ENCODE data around the gene ABHD14A.
A peak's percentile ranks its signal among the peaks of the same experiment; 100 is the strongest.

DNA sequence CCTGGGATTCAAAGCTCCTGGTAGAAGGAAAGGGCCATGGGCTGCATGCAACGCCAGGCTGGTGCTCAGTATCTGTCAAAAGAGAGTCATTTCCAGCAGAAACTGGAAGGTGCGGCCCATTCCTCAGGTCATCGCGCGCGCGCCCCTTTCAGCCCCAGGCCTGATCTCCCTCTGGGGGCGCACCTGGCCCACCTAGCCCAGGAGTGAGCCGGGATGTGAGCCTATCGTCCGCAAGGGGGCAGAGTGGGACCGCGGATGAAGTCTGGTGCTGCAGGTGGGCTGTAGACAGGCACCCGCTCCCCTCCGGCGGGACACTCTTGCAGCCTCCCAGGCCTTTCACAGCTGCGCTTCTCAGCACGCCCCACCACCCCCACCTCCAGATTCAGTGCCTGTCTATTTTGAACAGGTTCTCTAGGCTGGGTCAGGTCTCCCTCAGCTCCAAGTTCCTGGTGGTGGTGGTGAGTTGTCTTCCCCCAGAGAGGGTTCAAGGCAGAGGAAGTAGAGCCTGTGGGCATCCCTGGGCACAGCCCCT is 26.6 kb downstream of the ABHD14A start:
- TF ChIP-seq, protein P1, sequence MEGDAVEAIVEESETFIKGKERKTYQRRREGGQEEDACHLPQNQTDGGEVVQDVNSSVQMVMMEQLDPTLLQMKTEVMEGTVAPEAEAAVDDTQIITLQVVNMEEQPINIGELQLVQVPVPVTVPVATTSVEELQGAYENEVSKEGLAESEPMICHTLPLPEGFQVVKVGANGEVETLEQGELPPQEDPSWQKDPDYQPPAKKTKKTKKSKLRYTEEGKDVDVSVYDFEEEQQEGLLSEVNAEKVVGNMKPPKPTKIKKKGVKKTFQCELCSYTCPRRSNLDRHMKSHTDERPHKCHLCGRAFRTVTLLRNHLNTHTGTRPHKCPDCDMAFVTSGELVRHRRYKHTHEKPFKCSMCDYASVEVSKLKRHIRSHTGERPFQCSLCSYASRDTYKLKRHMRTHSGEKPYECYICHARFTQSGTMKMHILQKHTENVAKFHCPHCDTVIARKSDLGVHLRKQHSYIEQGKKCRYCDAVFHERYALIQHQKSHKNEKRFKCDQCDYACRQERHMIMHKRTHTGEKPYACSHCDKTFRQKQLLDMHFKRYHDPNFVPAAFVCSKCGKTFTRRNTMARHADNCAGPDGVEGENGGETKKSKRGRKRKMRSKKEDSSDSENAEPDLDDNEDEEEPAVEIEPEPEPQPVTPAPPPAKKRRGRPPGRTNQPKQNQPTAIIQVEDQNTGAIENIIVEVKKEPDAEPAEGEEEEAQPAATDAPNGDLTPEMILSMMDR (conservative IDR thresholded peaks at IDR 0.05; ENCODE audit: low read depth, low read length) = peak; percentile 96
- TF ChIP-seq, protein P2, sequence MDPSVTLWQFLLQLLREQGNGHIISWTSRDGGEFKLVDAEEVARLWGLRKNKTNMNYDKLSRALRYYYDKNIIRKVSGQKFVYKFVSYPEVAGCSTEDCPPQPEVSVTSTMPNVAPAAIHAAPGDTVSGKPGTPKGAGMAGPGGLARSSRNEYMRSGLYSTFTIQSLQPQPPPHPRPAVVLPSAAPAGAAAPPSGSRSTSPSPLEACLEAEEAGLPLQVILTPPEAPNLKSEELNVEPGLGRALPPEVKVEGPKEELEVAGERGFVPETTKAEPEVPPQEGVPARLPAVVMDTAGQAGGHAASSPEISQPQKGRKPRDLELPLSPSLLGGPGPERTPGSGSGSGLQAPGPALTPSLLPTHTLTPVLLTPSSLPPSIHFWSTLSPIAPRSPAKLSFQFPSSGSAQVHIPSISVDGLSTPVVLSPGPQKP (IDR thresholded peaks at IDR 0.05; ENCODE audit: borderline replicate concordance, low read depth, low read length) = no peak
